PC-3 (cell line): ENCODE measurements around the gene SGMS1. TPM values are rescaled to one million over a fixed set of nuclear protein-coding genes. Genes with fewer than 3 reads are reported as not detected.

ENCODE experiments used
- ATAC-seq: fragments of 200-7000 bp; cut with Tn5 transposase; 2 replicates; pipeline ENCODE4 v1.9.1; 2020; ENCODE audit warnings: mild to moderate bottlenecking, moderate library complexity
- BruUV-seq: library from RNA; stranded (reverse); fragments of 400-500 nt; replicated peaks from 2 replicates; lab custom pipeline; 2021; lab: Mats Ljungman, UMichigan
- CTCF ChIA-PET: fragments of 300-600 bp; sonication (Branson Sonifier 250); formaldehyde crosslinking; loops from one replicate; lab custom pipeline; 2022; ENCODE audit warnings: antibody characterized with exemption; lab: Charles Lee
- POLR2A ChIA-PET: fragments of 300-600 bp; sonication (Branson Sonifier 250); formaldehyde crosslinking; loops from one replicate; lab custom pipeline; 2022; ENCODE audit warnings: antibody characterized with exemption; ENCODE audit not compliant: unreplicated experiment; lab: Charles Lee
- DNase-seq: peaks from one replicate; pipeline ENCODE4 v3.0.0-alpha.2; 2015
- H2AFZ ChIP-seq: fragments of 300-600 bp; sonication (generic); 2 replicates; pipeline ENCODE4 v1.6.0; 2016; ENCODE audit warnings: antibody characterized with exemption, low read length
- H3F3A ChIP-seq: fragments of 300-600 bp; sonication (generic); one replicate; pipeline ENCODE4 v1.6.0; 2017; ENCODE audit warnings: antibody characterized with exemption, low read length, control low read depth, mild to moderate bottlenecking; ENCODE audit not compliant: unreplicated experiment
- H3K27ac ChIP-seq: fragments of 300-600 bp; sonication (generic); 2 replicates; pipeline ENCODE4 v1.5.1; 2016; ENCODE audit warnings: mild to moderate bottlenecking, low read length
- H3K27me3 ChIP-seq: fragments of 300-600 bp; sonication (generic); 2 replicates; pipeline ENCODE4 v1.6.1; 2016; ENCODE audit warnings: low read length, mixed read lengths
- H3K36me3 ChIP-seq: fragments of 300-600 bp; sonication (generic); 2 replicates; pipeline ENCODE4 v1.6.1; 2016; ENCODE audit warnings: low read depth, mixed run types, low read length, mixed read lengths
- H3K4me1 ChIP-seq: fragments of 300-600 bp; sonication (generic); 2 replicates; pipeline ENCODE4 v1.5.1; 2016; ENCODE audit warnings: low read length; ENCODE audit not compliant: insufficient read depth
- H3K4me2 ChIP-seq: fragments of 300-600 bp; sonication (generic); 2 replicates; pipeline ENCODE4 v1.6.0; 2016; ENCODE audit warnings: low read length
- H3K4me3 ChIP-seq: fragments of 300-600 bp; sonication (generic); 2 replicates; pipeline ENCODE4 v1.5.1; 2016; ENCODE audit warnings: mild to moderate bottlenecking, low read length, mixed read lengths
- H3K79me2 ChIP-seq: fragments of 300-600 bp; sonication (generic); 2 replicates; pipeline ENCODE4 v1.6.1; 2017; ENCODE audit warnings: low read length, mixed read lengths
- H3K9ac ChIP-seq: fragments of 300-600 bp; sonication (generic); 2 replicates; pipeline ENCODE4 v1.6.0; 2016; ENCODE audit warnings: mild to moderate bottlenecking, low read length
- H3K9me2 ChIP-seq: fragments of 300-600 bp; sonication (generic); replicated peaks from 2 replicates; pipeline ENCODE4 v1.6.1; 2016; ENCODE audit warnings: mixed run types, low read length, mixed read lengths
- H3K9me3 ChIP-seq: fragments of 300-600 bp; sonication (generic); 2 replicates; pipeline ENCODE4 v1.6.1; 2016; ENCODE audit warnings: low read length, mixed read lengths
- H4K20me1 ChIP-seq: fragments of 300-600 bp; sonication (generic); 2 replicates; pipeline ENCODE4 v1.6.1; 2016; ENCODE audit warnings: low read length, mixed read lengths
- CTCF ChIP-seq: fragments of 300-600 bp; sonication (generic); conservative IDR thresholded peaks from 2 replicates; pipeline ENCODE4 v1.5.1; 2017; ENCODE audit warnings: antibody characterized with exemption, low read depth, mild to moderate bottlenecking, low read length
- EZH2 ChIP-seq: fragments of 300-600 bp; sonication (generic); IDR thresholded peaks from one replicate; pipeline ENCODE4 v1.6.1; 2017; ENCODE audit warnings: antibody characterized with exemption, mild to moderate bottlenecking, low read length; ENCODE audit not compliant: unreplicated experiment
- EZH2phosphoT487 ChIP-seq: fragments of 300-600 bp; sonication (generic); IDR thresholded peaks from 2 replicates; pipeline ENCODE4 v1.6.1; 2018; ENCODE audit warnings: mild to moderate bottlenecking, antibody characterized with exemption, low read length, borderline replicate concordance
- intact Hi-C: fragments of 100-400 bp; cut with micrococcal nuclease; formaldehyde crosslinking; loops from 2 replicates; pipeline ENCODE4 v1.9.0; 2023
- total RNA-seq: library from RNA; depleted of rRNA; stranded (reverse); fragments of >200 nt; gene quantifications from 2 replicates; pipeline ENCODE4 v1.2.3, GENCODE V29; 2014

The SGMS1 gene
- total RNA-seq, 1 experiment from 2014 or later, result 61.4 TPM

GRCh38 chr10:50281210-50281966, 342.4 kb downstream of the SGMS1 start:
- no peak overlapping the region for H3K9ac ChIP-seq
- H3K4me3 ChIP-seq, result no peak overlapping the region
- no peak overlapping the region for H3K4me2 ChIP-seq
- no peak overlapping the region for H2AFZ ChIP-seq
- no TSS peak for BruUV-seq
- H3F3A ChIP-seq, result no peaks in the 10 kb centered on the region
- CTCF ChIA-PET, result no interaction called here
- no peaks in the 10 kb centered on the region for H3K27me3 ChIP-seq
- no peak for DNase-seq
- TF ChIP-seq EZH2 (no peak), CTCF (no peak), EZH2phosphoT487 (no peak)
- no peak for ATAC-seq
- no peaks in the 10 kb centered on the region for H3K79me2 ChIP-seq
- no peaks in the 10 kb centered on the region for H3K36me3 ChIP-seq
- H3K27ac ChIP-seq, result no peak overlapping the region
- no peaks in the 10 kb centered on the region for H3K9me2 ChIP-seq
- peaks cover 6% of the 10 kb centered on the region for H3K4me1 ChIP-seq
- no peaks in the 10 kb centered on the region for H4K20me1 ChIP-seq
- H3K9me3 ChIP-seq, result no peaks in the 10 kb centered on the region
- intact Hi-C loops, result no loop called here
- POLR2A ChIA-PET, result no interaction called here

- no peak overlapping the region for H2AFZ ChIP-seq
- no peak overlapping the region for H3K27ac ChIP-seq
- POLR2A ChIA-PET, result no interaction called here
- TF ChIP-seq EZH2phosphoT487 (no peak), EZH2 (no peak), CTCF (no peak)
- H3F3A ChIP-seq, result no peaks in the 10 kb centered on the region
- H3K9me2 ChIP-seq, result no peaks in the 10 kb centered on the region
- no peak overlapping the region for H3K4me2 ChIP-seq
- no peaks in the 10 kb centered on the region for H3K36me3 ChIP-seq
- no TSS peak for BruUV-seq
- H3K9me3 ChIP-seq, result no peaks in the 10 kb centered on the region
- H4K20me1 ChIP-seq, result no peaks in the 10 kb centered on the region
- intact Hi-C loops, result no loop called here
- CTCF ChIA-PET, result no interaction called here
- no peak overlapping the region for H3K9ac ChIP-seq
- ATAC-seq (no peak), DNase-seq (no peak)
- no peak overlapping the region for H3K4me3 ChIP-seq
- no peaks in the 10 kb centered on the region for H3K79me2 ChIP-seq
- H3K27me3 ChIP-seq, result no peaks in the 10 kb centered on the region
- H3K4me1 ChIP-seq, result peaks cover 6% of the 10 kb centered on the region
Observed at GRCh38 chr10:50280049-50280841, 343.5 kb downstream of the SGMS1 start.

- POLR2A ChIA-PET, result no interaction called here
- H3K36me3 ChIP-seq, result no peaks in the 10 kb centered on the region
- DNase-seq, result peak; percentile 64
- H3K27ac ChIP-seq, result no peak overlapping the region
- peaks cover 6% of the 10 kb centered on the region for H3K4me1 ChIP-seq
- CTCF ChIA-PET, result no interaction called here
- H4K20me1 ChIP-seq, result no peaks in the 10 kb centered on the region
- no peak overlapping the region; the same call in 1 of the 2 replicates for H2AFZ ChIP-seq
- intact Hi-C loops, result no loop called here
- no peaks in the 10 kb centered on the region for H3K27me3 ChIP-seq
- H3K9ac ChIP-seq, result no peak overlapping the region
- no peaks in the 10 kb centered on the region for H3K79me2 ChIP-seq
- no peaks in the 10 kb centered on the region for H3K9me3 ChIP-seq
- TF ChIP-seq EZH2phosphoT487 (no peak), EZH2 (no peak), CTCF (no peak)
- no peaks in the 10 kb centered on the region for H3F3A ChIP-seq
- H3K9me2 ChIP-seq, result no peaks in the 10 kb centered on the region
- peak; percentile 65 for ATAC-seq
- H3K4me2 ChIP-seq, result no peak overlapping the region
- no TSS peak for BruUV-seq
- H3K4me3 ChIP-seq, result no peak overlapping the region
Observed at GRCh38 chr10:50279489-50279888, 344.3 kb downstream of the SGMS1 start.
